Activated T-cell treated with anti-CD3 and anti-CD28 coated beads, Interleukin-2, amount 50 U/mL, for 48 hours (primary cell): Measurements from ENCODE around the gene CDK6.

Experiments
- DNase-seq, 2 experiments: peaks; one replicate each; pipeline ENCODE4 v3.0.0-alpha.2; 2020

Gene CDK6

GRCh38 chr7:92702535-92702934, 133.8 kb downstream of the CDK6 start:
- no peak for DNase-seq

DNA sequence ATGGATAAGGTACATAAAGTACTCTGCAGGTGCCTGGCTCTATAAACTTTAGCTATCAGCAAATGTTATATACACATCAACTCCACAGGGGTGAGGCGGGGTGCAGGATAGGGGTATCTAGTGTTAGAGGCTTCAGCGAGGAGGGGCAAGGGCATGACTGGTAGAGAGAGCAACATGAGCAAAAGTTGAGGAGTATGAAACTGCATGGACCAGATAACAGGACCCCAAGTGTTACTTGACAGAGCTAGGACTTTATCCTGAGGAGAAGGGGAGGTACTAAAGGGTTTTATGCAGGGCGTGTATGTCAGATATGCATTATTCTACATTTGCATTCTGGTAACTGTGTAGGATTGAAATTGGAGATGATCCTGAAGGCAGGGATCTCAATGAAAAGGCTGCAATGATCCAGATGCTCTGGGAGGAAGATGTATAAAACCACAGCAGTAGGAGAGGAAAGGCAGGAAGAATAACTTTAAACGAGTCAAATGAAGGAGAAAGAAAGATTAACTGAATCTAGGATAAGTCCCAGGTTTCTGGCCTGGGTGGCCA, 136.3 kb downstream of the CDK6 start:
- no peak for DNase-seq

- no peak for DNase-seq
Measured at GRCh38 chr7:92699560-92699959, 136.8 kb downstream of the CDK6 start.

DNA sequence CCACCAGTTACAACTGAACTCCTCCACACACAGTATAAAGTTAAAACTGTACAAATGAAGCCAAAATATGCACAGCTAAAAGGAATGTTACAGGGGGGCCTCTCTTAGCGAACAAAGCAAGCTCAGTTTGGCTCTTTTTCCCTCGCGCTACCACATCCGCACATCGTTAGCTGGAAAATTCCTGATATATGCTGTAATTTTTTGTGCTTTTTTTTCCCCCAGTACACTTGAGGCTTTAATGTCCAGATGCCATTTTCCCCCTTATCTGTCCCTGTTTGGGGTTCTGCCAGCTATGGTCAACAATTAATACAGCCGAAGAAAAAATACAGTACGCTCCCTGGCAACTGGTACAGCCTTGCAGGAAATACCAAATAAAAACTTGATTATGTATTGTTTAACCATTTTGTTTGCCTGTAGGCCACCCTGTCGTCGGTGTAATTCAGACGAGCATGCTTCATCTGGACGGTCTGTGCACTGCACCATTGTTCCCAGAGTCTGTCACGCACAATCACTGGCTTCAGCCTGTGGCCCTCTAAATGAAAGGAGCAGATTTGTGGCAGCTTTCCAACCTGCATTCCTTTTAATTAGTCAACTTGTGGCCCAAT, 138.0 kb downstream of the CDK6 start:
- no peak for DNase-seq

DNA sequence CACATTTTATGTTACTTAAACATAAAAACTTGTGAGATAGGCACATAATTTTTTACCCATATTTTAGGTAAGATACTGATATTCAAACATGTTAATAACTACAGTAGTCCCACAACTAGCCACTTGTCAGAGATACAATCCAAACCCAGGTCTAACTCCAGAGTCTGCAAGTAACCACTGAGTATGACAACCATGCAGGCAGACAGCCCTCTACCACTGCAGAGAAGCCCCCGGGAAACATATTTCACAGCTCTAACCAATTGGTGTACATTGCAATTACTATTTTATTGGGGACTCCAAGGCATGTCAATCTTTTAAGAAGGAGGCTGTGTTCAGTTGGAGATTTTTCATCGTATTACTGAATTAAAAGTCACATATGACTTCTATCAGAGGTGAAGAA, 139.0 kb downstream of the CDK6 start:
- DNase-seq: no peak

DNA sequence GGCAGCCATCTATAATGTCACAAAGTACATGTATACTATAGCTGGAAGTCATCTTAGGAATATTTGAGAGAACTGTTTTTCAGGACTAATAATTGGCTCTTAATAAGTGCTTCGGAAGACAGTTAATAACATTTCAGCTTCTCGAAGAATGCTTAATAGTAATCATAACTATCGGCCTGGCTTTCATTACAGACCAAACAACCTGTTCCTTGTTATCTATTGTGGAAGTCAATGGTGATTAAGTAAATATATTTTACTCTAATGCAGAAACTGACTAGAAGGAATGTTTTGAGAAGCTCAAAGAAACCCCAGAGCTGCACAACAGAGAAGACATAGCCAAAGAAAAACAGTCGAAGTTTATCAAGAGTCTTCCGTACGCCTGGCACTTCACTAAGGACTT, 139.4 kb downstream of the CDK6 start:
- DNase-seq: no peak

GRCh38 chr7:92696584-92696983, 139.8 kb downstream of the CDK6 start:
- no peak for DNase-seq

GRCh38 chr7:92695308-92696261, 140.8 kb downstream of the CDK6 start:
- DNase-seq: no peak

- DNase-seq: no peak
Measured at GRCh38 chr7:92694211-92694610, 142.2 kb downstream of the CDK6 start.

DNA sequence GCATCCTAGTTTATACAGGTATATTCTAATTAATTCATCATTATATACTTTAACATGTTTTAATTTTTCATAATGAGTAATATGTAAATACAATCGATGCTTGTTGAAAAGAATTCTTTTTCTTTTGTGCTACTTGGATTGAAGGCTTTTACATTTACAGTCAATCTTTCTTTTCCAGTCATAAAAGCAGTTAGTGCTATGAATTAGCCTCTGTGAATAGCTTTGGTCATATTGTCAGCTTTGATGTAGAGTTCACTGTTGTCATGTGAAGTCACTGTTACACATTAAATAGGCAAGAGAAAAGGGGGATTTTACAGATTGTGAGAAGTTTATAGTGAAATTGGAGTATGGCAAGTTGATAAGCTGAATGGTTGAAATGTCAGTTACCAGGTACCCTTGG, 142.9 kb downstream of the CDK6 start:
- no peak for DNase-seq

DNA sequence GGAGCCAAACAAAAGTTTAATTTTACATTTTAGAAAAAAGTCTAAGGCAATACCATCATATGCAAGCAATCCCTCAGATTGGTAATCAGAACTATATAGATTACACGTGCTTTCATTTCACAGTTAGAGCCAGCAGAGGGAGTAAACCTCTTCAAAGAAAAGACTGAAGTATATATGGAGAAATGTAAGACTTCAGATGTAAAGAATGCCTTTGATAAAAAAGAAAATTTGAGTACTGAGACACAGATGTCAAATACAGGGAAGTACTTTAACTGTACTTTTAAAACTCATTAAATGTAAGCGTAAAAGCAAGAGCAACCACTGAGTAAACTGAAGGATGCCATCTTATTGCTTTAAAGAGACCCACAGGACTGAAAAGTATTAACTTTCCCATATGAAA, 144.8 kb downstream of the CDK6 start:
- no peak for DNase-seq

- peak; percentile 63 to 72 for DNase-seq
Measured at GRCh38 chr7:92685136-92686042, 151.0 kb downstream of the CDK6 start.

DNA sequence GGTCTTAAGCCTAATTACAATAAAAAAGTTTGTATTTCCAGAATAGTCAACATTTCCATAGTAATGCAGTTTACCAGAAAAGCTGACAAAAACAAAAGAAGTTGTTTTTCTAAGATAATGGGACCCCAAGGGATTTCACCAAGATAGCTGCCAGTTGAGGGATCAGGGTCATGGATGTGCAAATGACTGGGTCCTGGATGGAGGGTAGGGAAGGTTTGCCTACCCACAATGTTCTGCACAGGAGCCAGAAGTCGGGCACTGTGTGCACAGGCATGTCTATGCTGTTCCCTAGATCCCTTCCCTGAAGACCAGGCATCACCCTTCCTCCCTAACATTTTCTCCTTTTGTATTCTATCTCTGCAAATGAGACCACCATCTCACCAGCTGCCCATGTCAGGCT, 152.1 kb downstream of the CDK6 start:
- no peak for DNase-seq

DNA sequence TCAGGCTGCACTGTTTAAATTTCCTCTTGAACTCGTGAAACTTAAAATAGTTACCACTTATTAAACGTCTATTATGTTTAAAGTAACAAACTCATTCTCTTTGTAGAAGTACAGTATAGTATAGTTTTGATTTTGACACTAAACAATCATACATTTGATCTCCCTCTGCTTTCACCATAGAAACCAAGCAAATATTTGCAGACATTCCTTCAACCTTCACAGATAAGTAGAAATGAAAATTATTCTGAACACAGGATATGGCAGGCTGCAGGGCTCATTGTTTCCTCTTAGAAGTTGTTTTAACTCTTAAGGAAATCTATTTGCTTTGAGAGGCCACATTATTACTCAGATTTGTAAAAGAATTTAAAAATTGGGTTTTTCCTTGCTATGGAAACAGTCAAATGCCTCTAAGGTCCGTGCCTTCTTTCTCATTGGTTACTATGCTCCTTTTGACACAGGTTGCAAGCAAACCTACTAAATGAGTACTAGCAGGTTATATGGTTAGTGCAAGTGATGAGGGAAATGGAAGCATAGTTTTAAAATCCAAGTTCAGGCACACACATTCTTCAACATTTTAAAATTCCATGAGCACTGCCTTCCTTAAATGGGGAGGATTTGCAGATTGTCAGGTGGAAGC, 153.4 kb downstream of the CDK6 start:
- DNase-seq: no peak

DNA sequence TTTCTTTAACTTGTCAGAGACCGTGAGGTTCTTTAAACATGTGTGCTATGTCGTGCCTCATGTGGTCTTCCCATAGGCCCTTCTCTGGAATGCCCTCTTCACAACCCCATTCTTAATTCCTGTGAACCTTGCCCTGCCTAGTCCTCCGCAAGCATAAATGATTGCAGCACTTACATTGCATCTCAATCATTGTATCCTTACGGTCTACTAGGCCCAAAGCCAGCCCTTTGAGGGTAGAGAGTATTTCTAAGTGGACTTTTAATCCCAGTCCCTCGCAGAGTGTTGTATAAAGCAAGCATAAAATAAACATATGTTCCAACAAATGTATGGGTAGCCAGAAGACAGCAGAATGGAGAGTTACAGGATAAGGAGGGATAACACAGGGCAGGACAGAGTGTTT, 154.0 kb downstream of the CDK6 start:
- no peak for DNase-seq

DNA sequence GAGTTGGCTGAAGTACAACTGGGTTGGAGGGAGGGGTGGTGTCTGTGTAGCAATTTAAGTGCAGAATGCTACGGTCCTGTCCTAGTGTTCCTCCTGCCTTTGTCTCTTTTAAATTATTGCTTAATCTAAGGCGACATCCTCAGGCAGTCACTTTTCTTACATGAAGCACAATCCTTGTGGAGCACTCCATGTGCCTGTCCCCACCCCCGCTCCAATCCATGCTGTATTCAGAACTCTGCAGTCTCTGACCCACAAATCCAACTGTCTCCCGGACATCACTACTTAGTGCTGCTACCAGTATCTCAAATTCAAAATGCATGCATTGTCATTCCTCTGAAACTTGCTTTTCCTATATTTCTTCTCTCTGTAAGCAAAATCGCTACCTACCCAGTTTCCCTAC, 154.7 kb downstream of the CDK6 start:
- no peak for DNase-seq

DNA sequence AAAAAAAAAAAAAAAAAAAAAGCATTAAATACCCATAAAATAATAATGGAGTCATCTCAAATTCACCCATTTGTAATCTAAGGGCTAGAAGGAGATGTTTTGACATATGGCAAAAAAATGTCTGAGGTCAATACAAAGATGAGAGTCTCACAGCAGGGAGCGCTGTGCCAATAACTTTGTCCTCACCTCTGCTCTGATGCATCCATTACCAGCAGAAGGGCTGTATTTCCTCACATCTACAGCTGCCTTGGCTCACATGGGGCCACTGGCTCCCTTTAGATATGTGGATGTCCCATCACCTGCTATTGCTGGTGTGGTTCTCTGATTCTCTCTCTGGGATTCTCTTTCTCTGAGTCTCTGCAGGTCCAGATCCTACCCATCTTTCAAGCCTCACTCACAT, 155.9 kb downstream of the CDK6 start:
- DNase-seq: no peak

GRCh38 chr7:92678291-92678920, 158.0 kb downstream of the CDK6 start:
- no peak for DNase-seq

GRCh38 chr7:92674379-92674778, 162.0 kb downstream of the CDK6 start:
- no peak for DNase-seq

- no peak for DNase-seq
Measured at GRCh38 chr7:92671505-92672169, 164.7 kb downstream of the CDK6 start.

DNA sequence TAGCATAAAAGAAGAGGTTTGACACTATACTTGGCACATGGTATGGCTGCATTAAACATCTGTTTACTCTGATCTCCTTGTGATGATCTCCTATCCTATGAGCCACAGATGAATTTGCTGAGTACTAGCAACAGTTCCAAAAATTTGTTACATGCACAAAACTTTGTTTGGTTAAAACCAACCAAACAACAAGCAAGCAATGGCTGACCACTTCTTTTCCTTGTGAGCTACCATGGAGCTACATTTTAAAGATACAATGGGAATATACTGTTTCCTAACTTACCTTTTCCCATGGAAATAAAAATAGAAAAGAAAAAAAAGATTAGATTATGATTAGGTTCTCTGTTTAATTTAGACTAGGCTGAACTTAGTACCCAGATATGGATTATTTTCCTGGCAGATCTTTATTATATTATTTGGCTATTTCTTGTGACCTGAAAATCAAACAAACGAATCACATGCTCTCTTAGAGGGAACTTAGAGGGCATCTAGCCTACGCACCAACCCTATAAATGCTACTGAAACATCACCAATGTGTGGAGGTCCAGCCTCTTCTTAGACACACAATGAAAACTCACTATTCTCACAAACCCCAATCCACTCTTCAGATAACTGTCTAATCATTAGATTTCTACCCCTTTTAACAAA, 166.0 kb downstream of the CDK6 start:
- DNase-seq: no peak
